IMR-90 (cell line): ENCODE measurements around the gene UACA.

ENCODE experiments used
- CEBPB ChIP-seq: IDR thresholded peaks from 2 replicates; pipeline ENCODE4 v1.6.1; 2012; ENCODE audit warnings: low read depth, low read length, improper control_type of control experiment
- FOS ChIP-seq: fragments of 150-350 bp; IDR thresholded peaks from 2 replicates; pipeline ENCODE4 v1.6.1; 2016; ENCODE audit warnings: low read depth, low read length
- NFE2L2 ChIP-seq: fragments of 150-350 bp; IDR thresholded peaks from 2 replicates; pipeline ENCODE4 v1.6.1; 2016; ENCODE audit warnings: low read depth, mild to moderate bottlenecking, low read length
- POLR2A ChIP-seq: IDR thresholded peaks from 2 replicates; pipeline ENCODE4 v1.6.1; 2012; ENCODE audit warnings: mild to moderate bottlenecking, low read depth, low read length
- RAD21 ChIP-seq: IDR thresholded peaks from 2 replicates; pipeline ENCODE4 v1.6.1; 2012; ENCODE audit warnings: low read length, improper control_type of control experiment
- RCOR1 ChIP-seq: IDR thresholded peaks from 2 replicates; pipeline ENCODE4 v1.6.1; 2012; ENCODE audit warnings: mild to moderate bottlenecking, low read length, improper control_type of control experiment; ENCODE audit not compliant: insufficient replicate concordance
- TF ChIP-seq, protein P1 (sequence below): conservative IDR thresholded peaks from 2 replicates; pipeline ENCODE4 v1.5.1; 2012; ENCODE audit warnings: mild to moderate bottlenecking, low read depth, low read length, improper control_type of control experiment
- TF ChIP-seq, protein P2 (sequence below): fragments of 150-350 bp; IDR thresholded peaks from 2 replicates; pipeline ENCODE4 v1.6.1; 2017; ENCODE audit warnings: mild to moderate bottlenecking, antibody characterized with exemption, low read length, low read depth
- TF ChIP-seq, protein P3 (sequence below): fragments of 150-350 bp; IDR thresholded peaks from 2 replicates; pipeline ENCODE4 v1.6.1; 2016; ENCODE audit warnings: low read depth, mild to moderate bottlenecking, low read length, moderate library complexity, borderline replicate concordance

DNA sequence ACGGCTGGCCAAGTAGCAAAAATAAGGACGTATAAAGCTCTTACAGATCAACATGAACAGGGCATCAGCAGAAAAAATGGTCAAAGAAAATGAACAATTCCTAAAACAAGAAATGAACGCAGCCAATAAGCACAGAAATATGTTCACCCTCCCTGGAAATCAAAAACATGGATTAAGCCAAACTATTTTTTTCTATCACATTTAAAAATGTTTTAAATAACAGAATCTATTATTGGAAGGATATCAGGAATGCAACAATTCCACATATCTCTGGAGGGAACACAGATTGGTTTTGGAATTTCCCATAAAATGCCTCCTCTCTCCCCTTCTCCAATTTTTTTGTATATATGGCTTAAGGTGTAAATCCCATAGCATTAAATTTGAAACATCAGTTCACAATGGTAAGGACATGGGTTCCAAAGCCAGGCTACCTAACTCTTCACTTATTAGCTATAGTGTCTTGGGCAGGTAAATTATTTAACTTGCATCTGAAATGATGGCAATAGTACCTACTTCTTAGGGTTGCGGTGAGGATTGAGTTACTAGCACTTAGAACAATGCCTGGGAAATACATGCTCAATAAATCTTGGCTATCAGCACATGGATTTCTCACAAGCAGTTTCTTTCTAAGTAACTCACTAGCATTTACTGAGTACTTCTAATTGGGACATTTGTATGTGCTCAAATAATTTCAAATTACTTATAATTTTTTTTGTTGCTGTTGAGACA lies 10.1 kb downstream of the UACA start:
- TF ChIP-seq, protein P1, sequence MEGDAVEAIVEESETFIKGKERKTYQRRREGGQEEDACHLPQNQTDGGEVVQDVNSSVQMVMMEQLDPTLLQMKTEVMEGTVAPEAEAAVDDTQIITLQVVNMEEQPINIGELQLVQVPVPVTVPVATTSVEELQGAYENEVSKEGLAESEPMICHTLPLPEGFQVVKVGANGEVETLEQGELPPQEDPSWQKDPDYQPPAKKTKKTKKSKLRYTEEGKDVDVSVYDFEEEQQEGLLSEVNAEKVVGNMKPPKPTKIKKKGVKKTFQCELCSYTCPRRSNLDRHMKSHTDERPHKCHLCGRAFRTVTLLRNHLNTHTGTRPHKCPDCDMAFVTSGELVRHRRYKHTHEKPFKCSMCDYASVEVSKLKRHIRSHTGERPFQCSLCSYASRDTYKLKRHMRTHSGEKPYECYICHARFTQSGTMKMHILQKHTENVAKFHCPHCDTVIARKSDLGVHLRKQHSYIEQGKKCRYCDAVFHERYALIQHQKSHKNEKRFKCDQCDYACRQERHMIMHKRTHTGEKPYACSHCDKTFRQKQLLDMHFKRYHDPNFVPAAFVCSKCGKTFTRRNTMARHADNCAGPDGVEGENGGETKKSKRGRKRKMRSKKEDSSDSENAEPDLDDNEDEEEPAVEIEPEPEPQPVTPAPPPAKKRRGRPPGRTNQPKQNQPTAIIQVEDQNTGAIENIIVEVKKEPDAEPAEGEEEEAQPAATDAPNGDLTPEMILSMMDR: no peak
- TF ChIP-seq, protein P2, sequence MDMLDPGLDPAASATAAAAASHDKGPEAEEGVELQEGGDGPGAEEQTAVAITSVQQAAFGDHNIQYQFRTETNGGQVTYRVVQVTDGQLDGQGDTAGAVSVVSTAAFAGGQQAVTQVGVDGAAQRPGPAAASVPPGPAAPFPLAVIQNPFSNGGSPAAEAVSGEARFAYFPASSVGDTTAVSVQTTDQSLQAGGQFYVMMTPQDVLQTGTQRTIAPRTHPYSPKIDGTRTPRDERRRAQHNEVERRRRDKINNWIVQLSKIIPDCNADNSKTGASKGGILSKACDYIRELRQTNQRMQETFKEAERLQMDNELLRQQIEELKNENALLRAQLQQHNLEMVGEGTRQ: no peak
- TF ChIP-seq POLR2A (no peak), RCOR1 (no peak), CEBPB (no peak), RAD21 (no peak), FOS (no peak), NFE2L2 (no peak)
- TF ChIP-seq, protein P3, sequence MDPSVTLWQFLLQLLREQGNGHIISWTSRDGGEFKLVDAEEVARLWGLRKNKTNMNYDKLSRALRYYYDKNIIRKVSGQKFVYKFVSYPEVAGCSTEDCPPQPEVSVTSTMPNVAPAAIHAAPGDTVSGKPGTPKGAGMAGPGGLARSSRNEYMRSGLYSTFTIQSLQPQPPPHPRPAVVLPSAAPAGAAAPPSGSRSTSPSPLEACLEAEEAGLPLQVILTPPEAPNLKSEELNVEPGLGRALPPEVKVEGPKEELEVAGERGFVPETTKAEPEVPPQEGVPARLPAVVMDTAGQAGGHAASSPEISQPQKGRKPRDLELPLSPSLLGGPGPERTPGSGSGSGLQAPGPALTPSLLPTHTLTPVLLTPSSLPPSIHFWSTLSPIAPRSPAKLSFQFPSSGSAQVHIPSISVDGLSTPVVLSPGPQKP: no peak
